ENCODE results near the gene BAIAP3.

BAIAP3 gene

DNA sequence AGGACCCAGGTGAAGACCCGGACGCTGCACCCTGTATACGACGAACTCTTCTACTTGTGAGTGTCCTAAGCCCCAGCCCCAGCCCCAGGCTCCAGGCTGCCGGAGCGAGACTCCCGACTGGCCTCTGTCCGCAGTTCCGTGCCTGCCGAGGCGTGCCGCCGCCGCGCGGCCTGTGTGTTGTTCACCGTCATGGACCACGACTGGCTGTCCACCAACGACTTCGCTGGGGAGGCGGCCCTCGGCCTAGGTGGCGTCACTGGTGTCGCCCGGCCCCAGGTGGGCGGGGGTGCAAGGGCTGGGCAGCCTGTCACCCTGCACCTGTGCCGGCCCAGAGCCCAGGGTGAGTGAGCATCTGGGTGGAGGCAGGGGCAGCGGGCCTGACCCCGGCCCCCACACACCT, 14.5 kb downstream of the BAIAP3 start:
- DNase-seq, result no peak

- no peak for DNase-seq
These were observed 15.0 kb downstream of the BAIAP3 start for GRCh38 chr16:1348441-1348840.

- DNase-seq, result no peak
These were observed 15.5 kb downstream of the BAIAP3 start for GRCh38 chr16:1348926-1349325.

DNA sequence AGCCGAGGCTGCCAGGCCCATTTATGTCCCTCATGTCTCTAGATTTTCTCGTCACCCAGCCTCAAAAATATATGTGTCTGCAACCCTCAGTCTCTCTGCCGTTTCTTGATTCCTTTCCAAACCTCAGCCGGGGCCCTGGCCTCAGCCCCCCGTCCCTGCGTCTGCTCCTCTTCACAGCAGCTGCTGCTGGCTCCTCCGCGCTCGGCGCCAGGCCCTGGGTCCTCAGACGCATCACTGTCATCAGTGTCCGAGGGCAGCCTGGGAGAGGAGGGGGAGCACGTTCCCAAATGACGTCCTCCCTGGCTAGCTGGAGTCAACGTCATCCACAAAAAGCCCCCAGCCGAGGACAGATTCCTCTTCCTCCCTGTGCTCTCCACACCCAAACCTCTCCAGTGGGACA, 15.9 kb downstream of the BAIAP3 start:
- no peak for DNase-seq

GRCh38 chr16:1349951-1350350, 16.5 kb downstream of the BAIAP3 start:
- DNase-seq, result no peak

GRCh38 chr16:1350691-1351090, 17.2 kb downstream of the BAIAP3 start:
- no peak for DNase-seq

- DNase-seq, result no peak
These were observed 17.8 kb downstream of the BAIAP3 start for GRCh38 chr16:1351215-1351581.

GRCh38 chr16:1351582-1352362, 18.3 kb downstream of the BAIAP3 start, which contains the start of the genes GNPTG and TSR3:
Gene GNPTG (plus strand): TSS chr16:1351931. CDS start chr16:1351966, 35 bp downstream.
Gene TSR3 (minus strand): TSS chr16:1351878. CDS start chr16:1351804, 74 bp downstream.
- peak; percentile 37 for DNase-seq

- no peak for DNase-seq
These were observed 21.5 kb downstream of the BAIAP3 start for GRCh38 chr16:1354815-1355540.

DNA sequence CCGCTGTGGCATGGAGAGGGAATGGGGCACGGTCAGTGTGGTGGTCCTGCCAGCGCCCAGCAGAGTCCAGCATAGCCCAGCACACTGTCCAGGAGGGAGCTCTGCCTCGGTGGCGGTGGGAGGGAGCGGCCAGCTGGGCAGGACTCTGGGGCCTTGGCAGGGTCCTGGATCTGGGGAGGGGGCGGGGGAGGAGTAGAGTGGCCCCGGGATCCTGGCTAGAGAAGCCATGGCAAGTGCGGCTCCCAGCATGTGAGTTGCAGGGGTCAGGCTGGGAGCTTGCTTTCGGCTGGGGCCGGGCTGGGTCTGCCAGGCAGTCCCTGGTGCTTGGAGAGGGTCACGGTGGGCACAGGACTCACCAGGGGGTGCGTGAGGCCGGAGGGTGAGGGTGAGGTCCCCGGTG, 22.1 kb downstream of the BAIAP3 start:
- no peak for DNase-seq

- no peak for DNase-seq
These were observed 22.8 kb downstream of the BAIAP3 start for GRCh38 chr16:1356061-1356900.

DNA sequence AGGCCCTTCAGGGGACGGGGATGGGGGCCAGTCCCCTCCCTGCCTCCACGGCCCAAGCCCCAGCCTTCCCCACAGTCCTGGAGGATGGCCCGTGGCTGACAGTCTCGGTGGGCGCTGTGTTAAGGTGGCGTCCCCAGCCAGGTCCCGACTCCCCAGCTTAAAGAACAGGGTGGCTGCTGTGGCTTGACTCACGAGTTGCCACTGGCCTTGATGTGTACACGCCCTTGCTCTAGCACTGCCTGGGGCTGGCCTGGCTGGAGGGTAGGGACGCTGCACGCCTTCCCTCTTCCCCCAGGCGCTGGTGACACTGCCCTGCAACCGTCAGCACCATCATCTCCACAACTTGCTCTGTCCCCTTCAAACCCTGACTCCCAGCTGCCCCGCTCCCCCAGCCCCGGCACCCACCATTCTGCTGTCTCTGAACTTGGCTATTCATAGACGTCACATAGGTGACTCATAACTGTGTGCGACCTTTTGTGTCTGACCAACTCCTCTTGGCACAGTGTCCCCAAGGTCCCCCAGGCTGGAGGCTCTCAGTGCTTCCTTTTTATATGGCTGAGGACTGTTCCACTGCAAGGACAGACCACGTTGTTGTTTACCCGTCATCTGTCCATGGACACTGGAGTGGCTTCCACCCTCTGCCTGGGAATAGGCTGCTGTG, 24.6 kb downstream of the BAIAP3 start:
- no peak for DNase-seq

DNA sequence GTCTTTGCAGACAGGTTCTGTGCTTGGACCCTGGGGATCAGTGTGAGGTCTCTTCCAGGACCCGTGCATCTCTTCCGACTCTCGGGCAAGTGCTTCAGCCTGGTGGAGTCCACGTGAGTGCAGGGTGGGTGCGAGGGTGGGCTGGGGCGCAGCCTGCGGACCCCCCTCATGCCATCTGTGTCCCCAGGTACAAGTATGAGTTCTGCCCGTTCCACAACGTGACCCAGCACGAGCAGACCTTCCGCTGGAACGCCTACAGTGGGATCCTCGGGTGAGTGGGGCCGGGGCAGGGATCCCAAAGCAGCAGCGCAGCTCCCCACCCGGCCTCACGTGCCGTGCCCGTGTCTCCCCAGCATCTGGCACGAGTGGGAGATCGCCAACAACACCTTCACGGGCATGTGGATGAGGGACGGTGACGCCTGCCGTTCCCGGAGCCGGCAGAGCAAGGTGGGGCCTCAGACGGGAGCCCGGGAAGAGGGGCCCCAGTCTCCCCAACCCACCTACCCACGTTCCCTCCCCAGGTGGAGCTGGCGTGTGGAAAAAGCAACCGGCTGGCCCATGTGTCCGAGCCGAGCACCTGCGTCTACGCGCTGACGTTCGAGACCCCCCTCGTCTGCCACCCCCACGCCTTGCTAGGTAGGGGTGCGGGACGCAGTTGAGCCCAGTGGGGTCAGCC, 28.4 kb downstream of the BAIAP3 start:
- no peak for DNase-seq

DNA sequence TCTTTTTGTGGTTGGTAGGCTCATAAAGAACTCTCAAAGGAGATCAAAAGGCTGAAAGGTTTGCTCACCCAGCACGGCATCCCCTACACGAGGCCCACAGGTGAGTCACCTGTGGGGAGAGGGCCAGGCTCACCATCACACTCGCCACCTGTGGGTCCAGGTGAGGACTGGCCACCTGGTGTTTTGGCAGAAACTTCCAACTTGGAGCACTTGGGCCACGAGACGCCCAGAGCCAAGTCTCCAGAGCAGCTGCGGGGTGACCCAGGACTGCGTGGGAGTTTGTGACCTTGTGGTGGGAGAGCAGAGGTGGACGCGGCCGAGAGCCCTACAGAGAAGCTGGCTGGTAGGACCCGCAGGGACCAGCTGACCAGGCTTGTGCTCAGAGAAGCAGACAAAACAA, 29.4 kb downstream of the BAIAP3 start:
- no peak for DNase-seq

- no peak for DNase-seq
These were observed 30.1 kb downstream of the BAIAP3 start for GRCh38 chr16:1363501-1364041.

- DNase-seq, result no peak
These were observed 31.1 kb downstream of the BAIAP3 start for GRCh38 chr16:1364510-1364909.

- no peak for DNase-seq
These were observed 32.7 kb downstream of the BAIAP3 start for GRCh38 chr16:1366060-1366711.

DNA sequence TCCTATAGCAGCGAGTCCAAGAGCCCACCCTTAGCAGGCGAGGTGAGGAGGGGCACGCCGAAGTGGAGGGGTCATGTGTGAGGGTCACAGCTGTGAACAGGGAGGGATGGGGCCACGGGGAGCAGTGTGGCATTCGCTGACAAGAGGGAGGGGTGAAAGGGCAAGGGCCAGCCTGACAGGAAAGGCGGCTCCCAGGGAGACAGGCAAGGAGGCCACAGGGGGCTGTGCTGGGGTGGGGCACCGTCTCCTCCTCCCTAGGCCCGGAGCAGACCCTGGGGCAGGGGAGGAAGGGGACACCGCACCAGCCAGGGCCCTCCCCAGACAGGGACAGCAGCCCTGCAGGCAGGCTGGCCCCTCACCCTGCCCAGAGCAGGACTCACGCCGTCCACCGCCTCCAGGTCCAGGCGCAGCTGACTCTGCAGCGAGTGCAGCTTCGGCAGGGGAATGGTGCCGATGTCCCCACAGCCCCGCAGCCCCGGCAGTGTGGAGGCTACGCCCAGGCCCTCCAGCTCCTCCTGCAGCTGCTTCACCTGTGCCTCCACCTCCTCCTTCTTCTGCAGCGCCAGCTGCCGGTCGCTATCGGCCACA, 33.4 kb downstream of the BAIAP3 start:
- DNase-seq, result no peak

DNA sequence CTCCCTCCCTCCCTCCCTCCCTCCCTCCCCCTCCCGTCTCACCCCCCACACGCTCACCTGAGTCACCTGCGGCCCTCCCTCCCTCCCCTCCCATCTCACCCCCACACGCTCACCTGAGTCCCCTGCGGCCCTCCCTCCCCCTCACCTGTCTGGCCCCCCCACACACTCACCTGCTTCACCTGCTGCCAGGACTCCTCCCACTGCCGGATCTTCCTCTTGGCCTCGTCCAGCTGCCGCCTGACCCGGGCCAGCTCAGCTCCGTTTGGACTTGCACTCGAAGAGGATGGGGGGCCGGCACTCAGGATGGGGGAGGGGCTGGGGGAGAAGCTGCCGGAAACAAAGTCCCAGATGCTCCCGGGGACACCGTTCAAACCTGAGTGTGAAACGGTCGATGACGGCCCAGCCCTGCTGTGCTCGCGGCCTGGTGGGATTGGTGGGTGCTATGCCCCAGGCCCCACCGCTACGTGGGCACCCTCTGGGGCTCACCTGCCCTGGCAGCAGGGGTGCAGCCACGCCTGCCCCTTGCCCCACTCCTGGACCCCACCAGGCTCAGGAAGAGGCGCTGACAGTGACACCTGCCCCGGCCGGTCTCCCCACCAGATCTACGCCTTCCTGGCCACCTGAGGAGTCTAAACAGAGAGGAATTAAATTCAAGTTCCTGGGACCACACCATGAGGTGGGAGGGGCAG, 34.2 kb downstream of the BAIAP3 start:
- DNase-seq, result no peak
